ENCODE data around the gene MRPL50.
A peak's percentile ranks its signal among the peaks of the same experiment; 100 is the strongest.

Gene MRPL50

DNA sequence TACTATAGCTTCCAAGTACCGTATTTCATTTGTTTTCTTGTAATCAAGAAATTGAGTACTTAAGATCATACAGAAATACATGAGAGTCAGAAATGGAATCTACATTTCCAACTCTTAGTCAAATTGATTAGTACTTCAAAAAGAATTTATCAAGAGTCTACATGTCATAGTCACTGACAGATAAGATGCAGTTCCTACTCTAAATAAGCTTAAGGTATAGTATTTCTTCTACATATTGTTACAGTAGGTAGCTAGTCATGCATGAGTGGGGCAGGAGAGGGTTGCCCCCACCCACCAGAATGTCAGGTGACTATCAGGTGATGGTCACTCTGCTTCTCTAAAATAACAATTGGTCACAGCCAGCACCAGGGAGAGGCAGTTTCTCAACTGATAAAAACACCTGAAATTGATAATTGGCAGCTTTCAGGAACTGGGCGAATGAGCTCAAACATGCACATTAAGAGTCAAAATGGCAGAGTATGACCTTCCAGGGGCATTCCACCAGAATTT is 16.5 kb downstream of the MRPL50 start:
- no peak for DNase-seq (ENCODE audit: low read depth)
- no peak overlapping the region for H3K4me3 ChIP-seq (ENCODE audit: low read depth, low read length)

DNA sequence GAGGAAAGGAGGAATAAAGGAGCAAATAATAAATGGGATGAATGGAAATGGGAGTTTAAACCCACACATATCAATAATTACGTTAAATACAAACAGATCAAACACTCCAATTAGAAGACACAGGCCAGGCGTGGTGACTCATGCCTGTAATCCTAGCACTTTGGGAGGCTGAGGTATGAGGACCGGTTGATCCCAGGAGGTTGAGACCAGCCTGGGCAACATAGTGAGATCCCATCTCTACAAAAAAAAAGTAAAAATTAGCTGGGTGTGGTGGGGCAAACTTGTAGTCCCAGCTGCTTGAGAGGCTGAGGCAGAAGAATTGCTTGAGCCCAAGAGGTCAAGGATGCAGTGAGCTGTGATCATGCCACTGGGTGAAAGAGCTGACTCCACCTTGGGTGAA is 17.3 kb downstream of the MRPL50 start:
- H3K4me3 ChIP-seq (ENCODE audit: low read depth, low read length): no peak overlapping the region
- DNase-seq (ENCODE audit: low read depth): no peak

DNA sequence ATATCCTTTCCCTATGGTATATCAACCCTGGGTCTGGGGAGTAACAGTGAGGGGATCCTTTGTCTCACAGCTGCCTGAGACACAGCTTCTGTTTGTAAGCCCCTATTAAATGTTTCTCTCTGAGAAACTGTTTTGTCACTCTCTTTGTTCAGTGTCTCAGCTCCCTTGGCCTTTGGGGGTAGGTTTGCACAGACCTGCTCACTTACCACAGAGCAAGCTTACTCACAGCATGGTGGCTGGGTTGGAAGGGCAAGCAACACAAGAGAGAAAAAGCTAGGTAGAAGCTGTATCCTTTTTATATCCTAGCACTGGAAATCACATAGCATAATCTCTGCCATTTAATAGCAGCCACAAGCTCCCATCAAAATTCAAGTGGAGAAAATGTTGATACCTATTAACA is 18.1 kb downstream of the MRPL50 start:
- H3K4me3 ChIP-seq (ENCODE audit: low read depth, low read length): no peak overlapping the region
- no peak for DNase-seq (ENCODE audit: low read depth)

DNA sequence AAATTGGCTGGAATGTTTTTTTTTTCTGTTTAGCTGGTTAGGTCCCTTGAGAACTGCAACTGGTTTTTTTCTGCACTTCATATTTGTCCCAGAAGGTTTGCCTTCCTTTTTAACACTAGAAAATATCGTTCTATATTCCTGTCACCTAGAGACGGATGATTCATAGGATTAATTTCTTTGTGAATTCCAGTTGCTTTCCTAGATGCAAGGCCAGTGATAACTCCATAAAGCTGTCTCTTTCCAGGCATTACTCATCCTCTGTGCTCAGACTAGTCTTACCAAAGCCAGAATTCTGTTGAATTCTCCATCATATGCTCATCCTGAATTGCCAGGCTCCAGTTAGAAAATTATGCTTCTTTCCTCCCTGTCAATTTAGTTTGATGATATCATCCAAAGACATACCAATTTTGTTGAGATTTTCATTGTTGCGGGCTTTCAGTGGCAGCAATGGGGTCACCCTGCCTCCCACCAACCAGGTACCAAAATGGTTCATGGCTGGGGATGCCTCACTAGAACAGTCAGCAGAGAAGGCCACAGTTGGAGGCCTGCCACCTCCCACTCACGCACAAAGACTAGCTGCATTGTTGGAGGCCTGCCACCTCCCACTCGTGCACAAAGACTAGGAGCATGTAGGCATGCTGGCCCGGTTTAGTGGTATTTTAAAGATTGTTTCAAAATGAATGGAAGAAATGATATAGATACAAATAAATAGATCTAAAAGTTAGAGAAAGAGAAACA is 22.1 kb downstream of the MRPL50 start:
- no peak overlapping the region for H3K4me3 ChIP-seq (ENCODE audit: low read depth, low read length)
- peak; percentile 64 for DNase-seq (ENCODE audit: low read depth)

DNA sequence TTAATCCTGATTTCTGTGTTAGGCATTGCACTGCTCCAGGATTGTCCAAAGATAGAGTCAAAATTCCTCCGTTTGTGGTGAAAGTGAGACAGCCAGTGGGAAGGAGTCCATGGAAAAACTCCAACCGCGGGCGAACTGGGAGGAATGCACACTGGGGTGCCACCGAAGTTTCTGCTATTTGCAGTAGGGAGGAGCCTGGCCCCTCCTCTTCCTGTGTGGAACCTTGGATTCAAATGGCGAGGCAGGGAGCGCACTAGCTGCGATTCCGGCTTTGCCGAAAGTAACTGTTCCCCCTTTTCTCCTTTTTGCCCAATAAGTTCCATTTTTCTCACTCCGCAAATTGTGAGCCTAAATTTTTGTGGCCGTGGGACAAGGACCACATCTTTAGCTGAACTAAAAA is 22.9 kb downstream of the MRPL50 start:
- DNase-seq (ENCODE audit: low read depth): no peak
- no peak overlapping the region for H3K4me3 ChIP-seq (ENCODE audit: low read depth, low read length)

DNA sequence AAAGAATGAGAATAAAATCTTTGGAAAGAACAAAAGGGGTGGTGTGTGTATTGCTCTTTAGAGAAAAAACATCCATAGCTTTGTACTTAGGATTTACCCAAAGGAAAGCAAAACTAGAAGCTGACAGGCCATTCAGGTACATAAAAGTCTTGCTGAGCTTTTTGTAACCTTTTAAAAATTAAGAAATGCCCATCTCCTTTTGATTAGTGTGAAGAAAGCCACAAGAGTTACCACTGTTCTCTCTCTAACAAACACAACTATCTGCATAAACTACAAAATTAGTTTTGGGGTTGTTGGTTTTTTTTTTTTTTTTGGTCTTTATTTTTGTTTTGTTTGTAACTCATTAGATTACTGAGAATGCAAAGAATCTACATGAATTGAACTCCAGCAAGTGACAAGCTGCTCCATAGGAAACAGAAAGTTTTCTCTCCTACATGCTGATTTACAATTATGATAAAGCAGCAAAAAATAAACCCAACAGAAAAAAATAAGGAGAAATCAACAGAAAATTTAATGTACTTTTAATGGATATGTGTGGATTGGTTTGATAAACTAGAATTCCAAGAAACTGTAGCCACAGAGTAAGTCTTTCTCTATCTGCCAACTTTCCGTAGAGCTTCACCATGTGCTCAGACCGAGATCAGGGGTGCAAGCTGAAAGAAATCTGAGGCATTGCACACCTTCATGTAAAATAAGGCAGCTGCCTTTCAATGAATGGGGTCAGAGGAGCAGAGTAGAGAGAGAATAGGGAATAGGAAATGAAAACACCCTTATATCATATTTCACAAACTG is 25.9 kb downstream of the MRPL50 start:
- DNase-seq (ENCODE audit: low read depth): no peak
- no peak overlapping the region for H3K4me3 ChIP-seq (ENCODE audit: low read depth, low read length)

DNA sequence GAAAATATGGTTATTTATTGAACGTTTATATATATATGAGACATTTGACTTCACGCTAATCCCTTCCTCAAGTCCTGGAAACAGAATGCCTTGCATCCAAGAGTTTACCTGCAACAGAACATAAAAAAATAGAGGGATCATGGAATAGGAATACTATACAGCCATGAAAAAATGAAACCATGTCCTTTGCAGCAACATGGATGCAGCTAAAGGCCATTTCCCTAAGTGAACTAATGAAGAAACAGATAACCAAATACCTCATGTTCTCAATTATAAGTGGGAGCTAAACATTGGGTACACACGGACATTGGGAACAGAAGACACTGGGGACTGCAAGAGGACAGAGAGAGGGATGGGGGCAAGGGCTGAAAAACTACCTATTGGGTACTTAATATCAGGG is 26.6 kb downstream of the MRPL50 start:
- no peak overlapping the region for H3K4me3 ChIP-seq (ENCODE audit: low read depth, low read length)
- DNase-seq (ENCODE audit: low read depth): no peak

DNA sequence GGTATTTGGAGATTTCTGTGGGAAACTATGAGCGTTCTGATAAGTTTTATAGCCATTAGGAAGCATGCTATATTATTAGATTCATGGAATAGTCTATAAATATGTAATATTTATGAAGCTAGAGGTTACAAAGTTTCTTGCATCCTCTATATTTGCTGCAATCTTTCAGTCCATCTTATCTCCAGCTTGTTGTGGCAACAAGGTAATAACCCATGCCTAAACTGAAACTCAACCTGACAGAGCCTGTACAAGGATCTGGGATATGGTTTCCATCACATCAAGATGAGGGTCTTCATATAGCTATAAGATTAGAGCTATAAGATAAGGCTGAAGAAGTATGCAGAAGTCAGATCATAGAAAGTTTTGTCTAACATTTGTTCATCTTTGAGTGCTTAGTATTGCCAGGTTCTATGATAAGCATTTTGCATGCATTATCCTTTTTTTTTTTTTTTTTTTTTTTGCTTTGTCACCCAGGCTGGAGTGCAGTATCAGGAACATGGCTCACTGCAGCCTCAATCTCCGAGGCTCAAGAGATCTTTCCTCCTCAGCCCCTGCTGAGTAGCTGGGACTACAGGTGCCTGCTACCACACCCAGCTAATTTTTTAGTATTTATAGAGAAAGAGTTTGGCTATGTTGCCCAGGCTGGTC is 28.4 kb downstream of the MRPL50 start:
- H3K4me3 ChIP-seq (ENCODE audit: low read depth, low read length): no peak overlapping the region
- no peak for DNase-seq (ENCODE audit: low read depth)

DNA sequence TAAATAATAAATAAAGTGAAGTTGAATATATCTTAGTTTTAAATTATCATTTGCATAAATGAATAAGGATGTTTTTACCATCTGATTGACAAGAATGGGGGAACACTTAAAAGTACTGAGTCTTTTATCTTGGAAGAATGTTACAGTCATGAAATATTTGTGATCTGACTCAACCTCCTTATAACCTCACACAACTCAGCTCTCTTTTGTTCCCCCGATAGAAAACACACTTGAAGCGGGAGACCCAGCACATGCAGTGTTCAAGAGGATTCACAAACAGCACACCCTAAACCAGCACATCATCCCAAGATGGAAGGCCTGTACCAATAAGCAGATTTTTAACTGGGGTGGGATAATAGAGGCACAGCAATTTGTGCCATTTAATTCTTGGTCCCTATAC is 29.1 kb downstream of the MRPL50 start:
- no peak for DNase-seq (ENCODE audit: low read depth)
- H3K4me3 ChIP-seq (ENCODE audit: low read depth, low read length): no peak overlapping the region

DNA sequence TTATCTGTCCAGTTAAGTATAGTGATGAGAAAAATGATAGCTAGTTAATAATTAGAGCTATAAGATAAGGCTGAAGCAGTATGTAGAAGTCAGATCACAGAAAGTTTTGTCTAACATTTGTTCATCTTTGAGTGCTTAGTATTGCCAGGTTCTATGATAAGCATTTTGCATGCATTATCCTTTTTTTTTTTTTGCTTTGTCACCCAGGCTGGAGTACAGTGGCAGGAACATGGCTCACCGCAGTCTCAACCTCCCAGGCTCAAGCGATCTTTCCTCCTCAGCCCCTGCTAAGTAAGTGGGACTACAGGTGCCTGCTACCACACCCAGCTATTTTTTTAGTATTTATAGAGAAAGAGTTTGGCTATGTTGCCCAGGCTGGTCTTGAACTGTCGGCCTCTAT is 31.1 kb downstream of the MRPL50 start:
- no peak for DNase-seq (ENCODE audit: low read depth)
- H3K4me3 ChIP-seq (ENCODE audit: low read depth, low read length): no peak overlapping the region

DNA sequence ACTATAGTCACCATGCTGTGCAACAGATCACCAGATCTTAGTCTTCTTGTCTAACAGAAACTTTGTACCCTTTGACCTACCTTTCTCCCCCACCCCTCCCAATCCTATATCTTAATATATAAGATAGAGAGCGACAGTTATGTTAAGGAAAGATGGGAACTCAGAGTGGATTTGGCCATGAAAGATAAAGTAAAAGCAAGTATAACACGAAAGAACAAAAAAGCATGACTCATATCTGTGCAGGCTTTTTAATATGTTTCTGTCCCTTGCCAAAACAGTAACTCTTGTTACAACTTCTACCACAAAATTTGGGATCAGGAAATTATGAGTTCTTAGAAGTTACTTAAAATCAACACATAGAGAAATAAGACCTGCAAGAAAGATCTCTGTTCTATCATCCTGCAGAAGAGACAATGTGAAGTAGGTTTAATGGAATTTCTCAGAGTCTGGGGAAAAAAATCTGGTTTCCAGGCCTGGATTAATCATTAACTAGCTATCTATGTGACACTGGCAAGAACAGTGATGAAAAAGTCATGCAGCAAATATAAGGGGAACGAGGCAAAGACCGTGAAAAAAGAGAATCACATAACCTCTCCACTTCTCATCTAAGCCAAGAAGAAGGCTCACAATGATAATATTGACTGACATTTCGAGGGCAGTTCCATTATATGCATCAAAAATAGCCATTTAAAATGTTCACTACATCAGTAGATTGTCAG is 32.2 kb downstream of the MRPL50 start:
- no peak overlapping the region for H3K4me3 ChIP-seq (ENCODE audit: low read depth, low read length)
- DNase-seq (ENCODE audit: low read depth): peak; percentile 11

DNA sequence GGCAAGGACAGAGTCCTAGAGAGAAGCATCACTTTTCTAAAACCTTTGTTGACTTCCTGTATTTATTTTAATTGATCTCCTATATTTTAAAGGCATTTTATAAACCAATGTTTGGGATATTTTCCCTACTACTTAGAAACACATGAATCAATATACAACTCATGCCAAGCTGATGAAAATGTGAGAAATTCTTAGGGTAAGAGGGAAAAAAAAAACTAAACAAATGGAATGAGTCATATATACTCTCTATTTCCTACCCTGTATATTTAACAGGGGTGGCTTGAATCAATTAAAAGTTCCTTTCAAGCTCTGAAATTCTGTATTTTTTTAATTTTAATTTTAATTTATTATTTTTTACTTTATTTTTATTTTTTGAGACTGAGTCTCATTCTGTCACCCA is 33.2 kb downstream of the MRPL50 start:
- peak; percentile 10 for DNase-seq (ENCODE audit: low read depth)

DNA sequence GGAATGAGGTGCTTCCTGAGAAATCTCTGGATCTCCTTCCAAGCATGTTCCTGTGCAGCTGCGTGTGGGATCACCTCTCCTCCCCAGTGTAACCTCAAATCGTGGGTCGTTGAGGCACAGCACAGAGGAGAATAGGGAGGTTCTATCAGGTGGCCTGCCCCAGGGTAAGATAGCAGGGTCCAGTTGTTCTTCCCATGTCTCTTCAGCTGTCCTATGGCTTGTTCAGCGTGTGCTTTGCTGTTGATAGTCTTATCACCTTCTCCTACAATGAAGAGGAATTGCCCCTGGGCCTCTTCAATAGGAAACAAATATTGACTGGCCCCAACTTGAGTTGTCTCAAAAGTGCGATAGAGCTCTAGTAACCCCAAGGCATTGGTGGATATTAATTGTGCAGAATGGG is 36.0 kb downstream of the MRPL50 start:
- H3K4me3 ChIP-seq (ENCODE audit: low read depth, low read length): no peak overlapping the region
- no peak for DNase-seq (ENCODE audit: low read depth)

More for the DNA sequence above, 33.2 kb downstream of the MRPL50 start:
- H3K4me3 ChIP-seq (ENCODE audit: low read depth, low read length): no peak overlapping the region

DNA sequence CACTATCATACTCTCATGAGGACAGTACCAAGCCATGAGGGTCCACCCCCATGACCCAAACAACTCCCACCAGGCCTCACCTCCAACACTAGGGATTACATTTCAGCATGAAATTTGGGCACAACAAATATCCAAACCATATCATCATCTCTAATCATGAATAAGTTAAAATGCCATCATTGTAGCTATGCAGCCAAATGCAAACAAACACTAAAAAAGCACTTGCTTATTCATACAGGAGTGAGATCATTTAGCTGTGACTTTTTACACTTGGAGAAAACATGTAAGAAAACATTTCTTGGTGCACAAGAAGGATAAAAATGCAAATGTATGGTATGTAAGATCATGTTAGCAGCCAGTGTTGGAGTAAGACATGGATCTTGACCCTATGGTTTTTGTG is 37.8 kb downstream of the MRPL50 start:
- DNase-seq (ENCODE audit: low read depth): no peak
- H3K4me3 ChIP-seq (ENCODE audit: low read depth, low read length): no peak overlapping the region

DNA sequence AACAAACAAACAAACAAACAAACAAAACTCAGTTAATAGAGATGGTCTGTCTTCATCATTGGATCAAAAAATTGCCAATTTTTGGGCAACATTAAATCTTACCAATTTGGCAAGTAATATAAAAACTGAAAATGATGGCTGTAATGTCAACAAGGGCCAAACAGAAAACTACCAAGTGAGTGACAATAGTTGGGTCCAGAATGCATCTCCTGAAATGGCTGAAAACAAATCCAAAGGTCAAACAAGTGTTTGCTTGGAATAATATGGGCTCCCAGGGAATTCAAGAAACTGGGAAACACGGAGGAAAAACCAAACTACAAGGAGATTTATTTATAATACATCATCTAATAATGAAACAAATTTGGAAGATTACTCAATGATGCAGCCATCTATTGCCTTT is 38.7 kb downstream of the MRPL50 start:
- DNase-seq (ENCODE audit: low read depth): no peak
- no peak overlapping the region for H3K4me3 ChIP-seq (ENCODE audit: low read depth, low read length)

DNA sequence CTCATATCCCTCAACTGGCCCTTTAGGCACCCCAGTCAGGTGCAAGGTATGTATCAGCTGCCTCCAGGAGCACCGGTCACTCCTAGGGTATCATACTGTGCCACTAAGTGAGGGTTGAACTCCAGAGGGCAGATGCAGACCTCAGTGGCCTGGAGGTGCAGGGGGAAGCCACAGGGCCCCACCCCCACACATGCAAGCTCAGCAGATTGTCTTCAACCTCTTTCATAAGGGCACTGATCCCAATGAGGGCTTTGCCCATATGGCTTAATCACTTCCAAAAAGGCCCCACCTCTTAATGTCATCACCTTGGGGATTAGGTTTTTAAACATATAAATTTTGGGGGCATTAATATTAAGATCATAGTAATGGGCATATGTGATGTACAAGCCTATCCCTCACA is 41.8 kb downstream of the MRPL50 start:
- no peak overlapping the region for H3K4me3 ChIP-seq (ENCODE audit: low read depth, low read length)
- no peak for DNase-seq (ENCODE audit: low read depth)

DNA sequence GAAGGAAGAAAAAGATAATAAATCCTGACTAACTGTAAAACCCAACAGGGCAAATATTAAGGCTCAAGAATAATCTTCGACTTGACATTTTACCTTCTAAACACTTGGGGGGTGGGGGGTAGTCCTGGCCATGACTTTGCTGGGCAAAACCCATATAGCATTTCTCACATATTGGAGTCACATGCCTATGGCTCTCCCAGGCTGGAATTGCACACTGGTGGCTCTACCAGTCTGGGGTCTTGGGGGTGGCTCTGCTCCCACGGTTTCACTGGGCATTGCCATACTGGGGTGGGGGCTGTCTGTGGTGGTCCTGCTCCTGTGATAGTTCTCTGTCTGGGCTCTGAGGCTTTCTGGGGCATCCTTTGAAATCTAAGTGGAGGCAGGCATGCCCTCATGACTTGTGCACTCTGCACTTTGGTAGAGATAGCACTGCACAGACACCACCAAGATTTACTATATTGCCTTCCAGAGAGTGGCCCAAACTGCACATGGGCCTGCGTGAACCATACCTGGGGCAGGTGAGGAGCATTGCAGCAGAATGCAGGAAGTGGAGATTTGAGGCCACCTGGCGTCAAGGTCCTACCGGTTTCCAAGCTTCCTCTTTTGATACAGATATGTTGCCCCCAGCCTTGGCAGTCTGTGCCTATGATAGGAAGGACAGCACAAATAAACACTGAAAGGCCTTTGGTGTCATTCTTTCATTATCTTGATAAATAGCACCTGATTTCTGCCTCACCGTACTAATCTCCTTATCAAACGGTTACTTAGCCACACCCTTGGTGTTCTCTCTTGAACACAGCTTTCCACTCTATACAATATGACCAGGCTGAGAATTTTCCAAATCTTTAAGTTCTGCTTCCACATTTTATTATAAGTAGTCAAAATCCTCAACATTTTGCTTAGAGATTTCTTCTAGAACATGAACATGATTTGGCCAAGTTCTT is 43.4 kb downstream of the MRPL50 start:
- no peak for DNase-seq (ENCODE audit: low read depth)

DNA sequence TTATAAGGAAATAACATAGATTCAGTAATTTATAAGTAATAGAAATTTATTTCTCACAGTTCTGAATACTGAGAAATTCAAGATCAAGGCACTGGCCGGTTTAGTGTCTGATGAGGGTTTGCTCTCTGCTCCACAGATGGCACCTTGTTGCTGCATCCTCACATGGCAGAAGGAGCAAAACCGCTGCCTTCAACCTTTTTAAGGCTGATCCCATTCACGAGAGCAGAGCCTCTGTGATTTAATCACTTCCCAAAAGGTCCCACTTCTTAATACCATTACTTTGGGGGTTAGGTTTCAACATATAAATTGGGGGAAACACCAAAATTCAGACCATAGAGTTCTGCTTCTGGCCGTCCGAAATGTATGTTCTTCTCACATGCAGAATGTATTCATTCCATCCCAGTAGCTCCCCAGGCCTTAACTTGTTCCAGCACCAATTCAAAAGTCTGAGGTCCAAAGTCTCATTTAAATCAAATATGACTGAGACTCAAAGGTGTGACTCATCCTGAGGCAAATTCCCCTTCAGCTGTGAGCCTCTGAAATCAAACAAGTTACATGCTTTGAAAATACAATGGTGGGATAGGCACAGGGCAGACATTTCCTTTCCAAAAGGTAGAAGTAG is 44.2 kb downstream of the MRPL50 start:
- DNase-seq (ENCODE audit: low read depth): no peak

More for the DNA sequence above, 43.4 kb downstream of the MRPL50 start:
- H3K4me3 ChIP-seq (ENCODE audit: low read depth, low read length): no peak overlapping the region

More for the DNA sequence above, 44.2 kb downstream of the MRPL50 start:
- no peak overlapping the region for H3K4me3 ChIP-seq (ENCODE audit: low read depth, low read length)

Measured in skeletal muscle cell (primary cell).